ENCODE measurements around the gene ASB16. TPM values are rescaled to one million over a fixed set of nuclear protein-coding genes. Genes with fewer than 3 reads are reported as not detected.

ASB16 gene
- total RNA-seq, 2 donors from 2014 or later: 2.3 to 3.9 TPM

- Histone ChIP-seq H3K9me3 (no peaks in the 10 kb centered on the region), H3K4me1 (ENCODE audit: control insufficient read depth in 1 of 2, low read depth in 2 of 2) (peaks cover 11 to 15% of the 10 kb centered on the region in 2 donors)
These were observed 45.7 kb downstream of the ASB16 start for GRCh38 chr17:44216173-44216572.

GRCh38 chr17:44216694-44217093 is 46.2 kb downstream of the ASB16 start:
- peaks cover 24% of the 10 kb centered on the region for H3K36me3 ChIP-seq
- no peaks in the 10 kb centered on the region for H3K27me3 ChIP-seq (replicated peaks; ENCODE audit: insufficient read depth)
- ATAC-seq (ENCODE audit: insufficient number of reproducible peaks, low FRiP score, low read depth) (no peak), DNase-seq (ENCODE audit: low spot score) (no peak)
- no peak overlapping the region for H3K4me3 ChIP-seq
- TF ChIP-seq CTCF (IDR thresholded peaks at IDR 0.05): no peak
- no peaks in the 10 kb centered on the region for H3K9me3 ChIP-seq
- no peak overlapping the region for H3K27ac ChIP-seq
- H3K4me1 ChIP-seq (ENCODE audit: control insufficient read depth in 1 of 2, low read depth in 2 of 2): peaks cover 11 to 15% of the 10 kb centered on the region in 2 donors

More at GRCh38 chr17:44216173-44216572, 45.7 kb downstream of the ASB16 start:
- TF ChIP-seq CTCF (IDR thresholded peaks at IDR 0.05): no peak
- DNase-seq (ENCODE audit: low spot score) (no peak), ATAC-seq (ENCODE audit: insufficient number of reproducible peaks, low FRiP score, low read depth) (no peak)
- peaks cover 29% of the 10 kb centered on the region for H3K36me3 ChIP-seq
- no peak overlapping the region for H3K27ac ChIP-seq
- H3K4me3 ChIP-seq: no peak overlapping the region
- H3K27me3 ChIP-seq (replicated peaks; ENCODE audit: insufficient read depth): no peaks in the 10 kb centered on the region

- H3K27me3 ChIP-seq (replicated peaks; ENCODE audit: insufficient read depth): no peaks in the 10 kb centered on the region
- DNase-seq (ENCODE audit: low spot score): no peak
- H3K36me3 ChIP-seq: peaks cover 24% of the 10 kb centered on the region
- H3K4me3 ChIP-seq: peak overlapping the region; percentile 89
- H3K27ac ChIP-seq: peak overlapping the region; percentile 95 to 96
- no peaks in the 10 kb centered on the region for H3K9me3 ChIP-seq
- no peak for TF ChIP-seq CTCF (IDR thresholded peaks at IDR 0.05)
- H3K4me1 ChIP-seq (ENCODE audit: control insufficient read depth in 1 of 2, low read depth in 2 of 2): peaks cover 14 to 19% of the 10 kb centered on the region in 2 donors
- no peak for ATAC-seq (ENCODE audit: insufficient number of reproducible peaks, low FRiP score, low read depth)
These were observed 47.3 kb downstream of the ASB16 start for GRCh38 chr17:44217738-44218343.

DNA sequence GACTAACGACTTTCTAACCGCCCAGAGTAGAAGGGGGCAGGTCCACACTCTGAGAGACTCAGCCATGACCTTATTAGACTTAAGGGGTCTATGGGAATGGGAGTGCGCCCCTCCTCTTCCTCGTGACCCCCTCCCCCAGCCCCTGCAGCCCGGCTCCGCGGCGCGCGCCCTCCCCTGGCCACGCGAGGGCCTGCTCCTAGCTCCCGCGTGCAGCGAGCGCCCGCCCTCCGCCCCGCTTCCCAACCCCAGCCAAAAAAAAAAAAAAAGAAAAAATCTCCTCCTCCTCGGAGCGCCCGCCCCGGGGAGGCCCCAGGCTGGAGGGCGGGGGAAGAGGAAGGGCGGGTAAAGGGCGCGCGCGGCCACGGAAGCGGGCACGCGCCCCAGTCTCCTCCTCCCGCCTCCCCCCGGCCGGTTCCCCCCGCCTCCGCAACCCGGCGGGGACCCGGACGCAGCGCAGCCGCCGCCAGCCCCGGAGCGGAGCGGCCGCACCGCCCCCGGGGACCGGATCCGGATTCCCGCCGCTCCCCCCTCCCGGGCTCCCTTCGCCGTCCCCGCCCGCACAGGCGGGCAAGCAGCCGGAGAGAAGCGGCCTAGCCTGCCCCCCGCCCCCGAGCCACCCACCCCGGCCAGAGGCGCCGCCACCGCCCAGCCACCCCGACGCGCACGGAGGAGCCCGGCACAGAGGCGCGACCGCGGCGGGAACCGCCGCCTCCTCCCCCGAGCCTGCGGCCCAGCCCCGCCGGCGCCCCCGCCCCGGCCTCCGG is 48.0 kb downstream of the ASB16 start:
- Histone ChIP-seq H3K36me3 (peaks cover 24% of the 10 kb centered on the region), H3K9me3 (no peaks in the 10 kb centered on the region), H3K4me1 (ENCODE audit: control insufficient read depth in 1 of 2, low read depth in 2 of 2) (peaks cover 20 to 26% of the 10 kb centered on the region in 2 donors), H3K27me3 (replicated peaks; ENCODE audit: insufficient read depth) (no peaks in the 10 kb centered on the region), H3K4me3 (peak overlapping the region; percentile 89), H3K27ac (peak overlapping the region; percentile 95 to 96)
- TF ChIP-seq CTCF (IDR thresholded peaks at IDR 0.05): peak; percentile 60
- DNase-seq (ENCODE audit: low spot score) (no peak), ATAC-seq (ENCODE audit: insufficient number of reproducible peaks, low FRiP score, low read depth) (peak; percentile 18)

GRCh38 chr17:44219108-44219615 is 48.7 kb downstream of the ASB16 start:
- Histone ChIP-seq H3K9me3 (no peaks in the 10 kb centered on the region), H3K36me3 (peaks cover 20% of the 10 kb centered on the region), H3K27ac (peak overlapping the region; percentile 95 to 96), H3K4me1 (ENCODE audit: control insufficient read depth in 1 of 2, low read depth in 2 of 2) (peaks cover 26 to 32% of the 10 kb centered on the region in 2 donors), H3K27me3 (replicated peaks; ENCODE audit: insufficient read depth) (no peaks in the 10 kb centered on the region), H3K4me3 (peak overlapping the region; percentile 89)
- peak; percentile 66 for TF ChIP-seq CTCF (IDR thresholded peaks at IDR 0.05)
- DNase-seq (ENCODE audit: low spot score) (no peak), ATAC-seq (ENCODE audit: insufficient number of reproducible peaks, low FRiP score, low read depth) (peak; percentile 33)
